Endothelial cell of umbilical vein (primary cell): Measurements from ENCODE around the gene LZTS2. TPM values are rescaled to one million over a fixed set of nuclear protein-coding genes. Genes with fewer than 3 reads are reported as not detected.
A peak's percentile ranks its signal among the peaks of the same experiment; 100 is the strongest.

Experiments
- BruUV-seq: library from RNA; stranded (reverse); fragments of 400-500 nt; replicated peaks from 2 replicates; lab custom pipeline; 2021; lab: Mats Ljungman, UMichigan
- CTCF ChIA-PET: fragments of 300-600, 350-600 bp; sonication (Branson Sonifier 250); formaldehyde crosslinking; loops from one replicate; lab custom pipeline; 2021; ENCODE audit warnings: antibody characterized with exemption, inconsistent platforms; lab: Charles Lee
- POLR2A ChIA-PET: fragments of 300-600, 350-600 bp; sonication (Branson Sonifier 250); formaldehyde crosslinking; loops from one replicate; lab custom pipeline; 2021; ENCODE audit warnings: antibody characterized with exemption, inconsistent platforms; lab: Charles Lee
- DNase-seq: peaks from one replicate; pipeline ENCODE4 v3.0.0-alpha.2; 2011; ENCODE audit warnings: low read depth, low spot score
- FAIRE-seq: peaks from 2 replicates; lab custom pipeline; 2011; peaks lifted over from hg19 to GRCh38; lab: Jason Lieb, UNC
- H2AFZ ChIP-seq: 2 replicates; pipeline ENCODE4 v1.6.0; 2012; ENCODE audit warnings: low read depth, low read length, control low read depth, inconsistent platforms
- H3K27ac ChIP-seq: 2 replicates; pipeline ENCODE4 v1.5.1; 2011; ENCODE audit warnings: low read depth, mild to moderate bottlenecking, control low read depth, low read length, moderate library complexity; ENCODE audit not compliant: insufficient read depth
- H3K27me3 ChIP-seq, 2 experiments: 2 replicates each; pipeline versions ENCODE4 v1.6.0 to v1.6.1; 2011; ENCODE audit warnings: low read length in 2 of 2, mixed read lengths in 1 of 2; ENCODE audit not compliant: control insufficient read depth in 2 of 2, insufficient read depth in 2 of 2
- H3K36me3 ChIP-seq, 2 experiments: 2 replicates in 1 of 2; 3 replicates in 1 of 2; pipeline ENCODE4 v1.5.1; 2011; ENCODE audit warnings: low read length in 2 of 2, mild to moderate bottlenecking in 1 of 2, moderate library complexity in 1 of 2; ENCODE audit not compliant: control insufficient read depth in 2 of 2, insufficient read depth in 2 of 2; ENCODE audit errors: extremely low read depth in 1 of 2
- H3K4me1 ChIP-seq: 3 replicates; pipeline ENCODE4 v1.5.1; 2011; ENCODE audit warnings: mild to moderate bottlenecking, low read length; ENCODE audit not compliant: control insufficient read depth, insufficient read depth; ENCODE audit errors: extremely low read depth
- H3K4me2 ChIP-seq: 2 replicates; pipeline ENCODE4 v1.6.1; 2011; ENCODE audit warnings: low read length, control low read depth, mixed read lengths; ENCODE audit not compliant: insufficient read depth
- H3K4me3 ChIP-seq, 3 experiments: fragments of 200-600 bp in 1 of 3; sonication (generic), shearing (Covaris generic) in 1 of 3; replicated peaks in 1 of 3; 2 replicates each; pipeline ENCODE4 v1.5.1; 2011 to 2016; ENCODE audit warnings: control low read depth in 3 of 3, low read length in 3 of 3, mild to moderate bottlenecking in 2 of 3, inconsistent platforms in 1 of 3, low read depth in 1 of 3, moderate library complexity in 1 of 3; ENCODE audit not compliant: insufficient read depth in 1 of 3
- H3K79me2 ChIP-seq: 2 replicates; pipeline ENCODE4 v1.6.0; 2012; ENCODE audit warnings: low read length, inconsistent platforms; ENCODE audit not compliant: control insufficient read depth, insufficient read depth
- H3K9ac ChIP-seq: replicated peaks from 2 replicates; pipeline ENCODE3; 2011; ENCODE audit warnings: low read length, control low read depth; ENCODE audit not compliant: insufficient read depth; ENCODE audit errors: extremely low read depth
- H3K9me1 ChIP-seq: replicated peaks from 3 replicates; pipeline ENCODE4 v1.6.0; 2011; ENCODE audit warnings: mild to moderate bottlenecking, low read length; ENCODE audit not compliant: control insufficient read depth, insufficient read depth; ENCODE audit errors: extremely low read depth
- H3K9me3 ChIP-seq: replicated peaks from 2 replicates; pipeline ENCODE4 v1.5.1; 2012; ENCODE audit warnings: low read length, inconsistent platforms; ENCODE audit not compliant: control insufficient read depth, insufficient read depth
- H4K20me1 ChIP-seq: replicated peaks from 2 replicates; pipeline ENCODE3; 2011; ENCODE audit warnings: mild to moderate bottlenecking, low read length; ENCODE audit not compliant: control insufficient read depth, insufficient read depth; ENCODE audit errors: extremely low read depth
- CTCF ChIP-seq, 2 donors: IDR thresholded peaks; 1 replicate in 1 of 2; 2 replicates in 1 of 2; pipeline ENCODE4 v1.5.1; 2011; ENCODE audit warnings: low read length in 2 of 2, mild to moderate bottlenecking in 2 of 2, moderate library complexity in 2 of 2, control low read depth in 1 of 2, inconsistent platforms in 1 of 2, low read depth in 1 of 2; ENCODE audit not compliant: insufficient read depth in 1 of 2; ENCODE audit errors: extremely low read depth in 1 of 2
- JUN ChIP-seq: IDR thresholded peaks from 2 replicates; pipeline ENCODE4 v1.6.1; 2011; ENCODE audit warnings: borderline replicate concordance, low read depth; ENCODE audit not compliant: insufficient read length, insufficient read depth
- MAX ChIP-seq: IDR thresholded peaks from 2 replicates; pipeline ENCODE4 v1.6.1; 2011; ENCODE audit not compliant: insufficient read depth, insufficient read length
- MYC ChIP-seq: IDR thresholded peaks from one replicate; pipeline ENCODE4 v1.6.1; 2011; ENCODE audit warnings: mild to moderate bottlenecking, low read depth, low read length
- POLR2A ChIP-seq: IDR thresholded peaks from 2 replicates; pipeline ENCODE4 v1.6.1; 2012; ENCODE audit warnings: low read depth, mild to moderate bottlenecking, control low read depth, low read length
- POLR2AphosphoS5 ChIP-seq: IDR thresholded peaks from 2 replicates; pipeline ENCODE4 v1.6.1; 2012; ENCODE audit warnings: low read depth, mild to moderate bottlenecking, control low read depth, low read length, moderate library complexity; ENCODE audit not compliant: insufficient read depth
- dilution Hi-C: fragments of 300-500 bp; cut with MboI; formaldehyde crosslinking; loops from one replicate; pipeline ENCODE4 v1.15.0; 2019; ENCODE audit warnings: low sequenced_read_pairs; ENCODE audit not compliant: extremely low pct_ligation_motif_present
- intact Hi-C: fragments of 100-400 bp; cut with micrococcal nuclease; formaldehyde crosslinking; loops from one replicate; pipeline ENCODE4 v1.10.0; 2022
- polyA plus RNA-seq, 4 experiments: library from polyadenylated mRNA; depleted of rRNA in 3 of 4; stranded (reverse) in 3 of 4; unstranded in 1 of 4; fragments of >200 nt; gene quantifications; 2 replicates each; pipeline versions ENCODE4 v1.2.1 to v1.2.3, GENCODE V29; 2011 to 2012; ENCODE audit warnings: missing spikeins in 1 of 4
- total RNA-seq: library from RNA; stranded (reverse); gene quantifications from 2 replicates; pipeline ENCODE4 v1.2.3, GENCODE V29; 2021

The LZTS2 gene
- total and polyA plus RNA-seq, 2 donors (not counting 3 experiments of a cell fraction or from before 2014, with no cell fraction given): 70.8 to 79.5 TPM

- H3K9ac ChIP-seq: no peak overlapping the region
- FAIRE-seq (peak; percentile 86), DNase-seq (peak; percentile 82)
- TF ChIP-seq CTCF (IDR thresholded peaks at IDR 0.05; ENCODE audit: extremely low read depth in 1 of 2, insufficient read depth in 1 of 2, low read depth in 1 of 2, low read length in 2 of 2) (peak; percentile 90 to 93), MAX (peak; percentile 25), MYC (no peak)
- no peaks in the 10 kb centered on the region for H3K27me3 ChIP-seq
- no peak overlapping the region for H3K4me2 ChIP-seq
- CTCF ChIA-PET: interaction anchor here (0.6 to 7.3 kb wide), 21 partner anchors 12 to 456 kb away, joined by 3 to 254 read pairs (median 5); partner anchors contain the start of genes KAZALD1, LZTS2, MRPL43 and PDZD7
- intact Hi-C loops (loop anchor here (1.0 to 10.0 kb wide), 3 partner anchors 14 to 104 kb away; partner anchors contain the start of gene SLF2), dilution Hi-C loops (no loop called here)
- BruUV-seq: no TSS peak
- H2AFZ ChIP-seq: peak overlapping the region; percentile 20
- no peaks in the 10 kb centered on the region for H3K4me1 ChIP-seq
- POLR2A ChIA-PET: no interaction called here
- H3K9me1 ChIP-seq: no peaks in the 10 kb centered on the region
- H3K4me3 ChIP-seq: no peak overlapping the region
- H4K20me1 ChIP-seq: no peaks in the 10 kb centered on the region
- no peaks in the 10 kb centered on the region for H3K36me3 ChIP-seq
- no peak overlapping the region for H3K27ac ChIP-seq
- H3K9me3 ChIP-seq: no peaks in the 10 kb centered on the region
- no peaks in the 10 kb centered on the region for H3K79me2 ChIP-seq
These were observed 19.2 kb downstream of the LZTS2 start for GRCh38 chr10:101018600-101019439.

- POLR2A ChIA-PET: no interaction called here
- Histone ChIP-seq H3K27me3 (no peaks in the 10 kb centered on the region), H3K9ac (no peak overlapping the region), H3K4me1 (no peaks in the 10 kb centered on the region), H3K27ac (no peak overlapping the region), H3K4me3 (no peak overlapping the region), H2AFZ (no peak overlapping the region), H3K9me1 (no peaks in the 10 kb centered on the region), H3K36me3 (no peaks in the 10 kb centered on the region), H3K9me3 (no peaks in the 10 kb centered on the region), H3K4me2 (no peak overlapping the region), H3K79me2 (no peaks in the 10 kb centered on the region), H4K20me1 (no peaks in the 10 kb centered on the region)
- no peak for DNase-seq
- intact Hi-C loops: loop anchor here (1.0 to 10.0 kb wide), 3 partner anchors 13 to 105 kb away; partner anchors contain the start of gene SLF2
- dilution Hi-C loops: no loop called here
- CTCF ChIA-PET: interaction anchor here (0.6 to 7.3 kb wide), 21 partner anchors 11 to 457 kb away, joined by 3 to 254 read pairs (median 5); partner anchors contain the start of genes KAZALD1, LZTS2, MRPL43 and PDZD7
- no TSS peak for BruUV-seq
- TF ChIP-seq POLR2AphosphoS5 (no peak), JUN (no peak), POLR2A (no peak), MYC (no peak), CTCF (IDR thresholded peaks at IDR 0.05; ENCODE audit: extremely low read depth in 1 of 2, insufficient read depth in 1 of 2, low read depth in 1 of 2, low read length in 2 of 2) (no peak)
- FAIRE-seq: no peak
These were observed 19.8 kb downstream of the LZTS2 start for GRCh38 chr10:101019440-101019703.
